GM21515 (cell line): Measurements from ENCODE around the gene VSX1.

ENCODE experiments used
- ATAC-seq: cut with Tn5 transposase; IDR thresholded peaks from one replicate; pipeline ENCODE4 v1.9.1; 2021; ENCODE audit not compliant: unreplicated experiment

The VSX1 gene

DNA sequence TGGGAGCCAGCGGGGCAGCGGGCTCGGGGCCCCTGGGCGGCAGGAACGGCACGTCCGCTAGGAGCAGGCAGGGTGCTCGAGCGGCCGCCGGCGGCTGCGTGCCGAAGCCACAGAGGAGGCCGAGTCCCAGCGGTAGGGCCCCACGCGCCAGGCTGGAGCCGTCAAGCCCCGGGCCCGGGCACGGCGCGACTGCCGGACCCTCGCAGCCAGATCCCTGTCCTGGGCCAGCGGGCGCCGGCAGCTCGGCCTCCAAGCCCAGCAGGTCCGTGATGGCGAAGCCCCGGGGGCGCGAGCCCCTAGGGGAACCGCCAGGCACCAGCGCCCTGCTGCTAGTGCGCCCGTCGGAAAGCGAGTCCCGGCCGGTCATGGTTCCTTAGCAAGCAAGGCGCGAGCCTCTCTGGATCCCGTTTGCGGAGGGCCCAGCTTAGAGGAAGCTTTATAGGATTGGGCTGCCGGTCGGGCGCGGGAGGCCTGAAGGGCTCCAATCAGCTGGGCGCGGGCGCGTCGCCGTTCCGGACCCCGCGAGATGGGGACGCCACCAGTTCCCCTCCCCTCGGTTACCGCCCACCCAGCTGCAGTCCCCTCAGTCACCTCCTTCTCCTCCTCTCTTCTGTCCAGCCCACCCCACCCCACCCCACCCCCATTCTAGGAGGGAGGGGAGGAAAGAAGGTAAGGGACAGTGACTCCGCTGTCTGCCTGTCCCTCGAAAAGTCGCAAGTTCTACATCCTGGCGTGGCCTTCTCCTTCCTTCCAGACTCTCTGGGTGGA, at the start of gene VSX1:
TSS of gene VSX1 (minus strand) at position 412 of the 768 bp plus-strand sequence. CDS start at position 367, 45 bp downstream.
- no peak for ATAC-seq

DNA sequence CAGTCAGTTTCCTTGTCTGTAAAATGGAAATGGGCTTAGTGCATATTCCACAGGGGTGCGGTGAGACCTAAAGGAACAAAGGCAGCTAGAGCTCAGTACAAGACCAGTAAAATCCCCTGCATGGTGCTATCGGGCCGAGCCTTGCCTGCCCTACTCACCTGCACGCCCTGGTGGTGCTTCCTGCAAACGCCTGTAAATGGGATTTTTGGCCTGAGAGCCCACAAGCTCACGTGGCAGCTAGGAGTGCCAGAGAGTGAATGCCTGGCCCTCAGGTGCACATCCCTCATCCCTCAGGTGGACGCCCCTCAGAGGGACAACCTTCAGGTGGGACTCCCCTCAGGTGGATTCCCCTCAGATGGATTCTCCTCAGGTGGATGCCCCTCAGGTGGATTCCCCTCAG, 48.0 kb upstream of the VSX1 start:
- no peak for ATAC-seq

DNA sequence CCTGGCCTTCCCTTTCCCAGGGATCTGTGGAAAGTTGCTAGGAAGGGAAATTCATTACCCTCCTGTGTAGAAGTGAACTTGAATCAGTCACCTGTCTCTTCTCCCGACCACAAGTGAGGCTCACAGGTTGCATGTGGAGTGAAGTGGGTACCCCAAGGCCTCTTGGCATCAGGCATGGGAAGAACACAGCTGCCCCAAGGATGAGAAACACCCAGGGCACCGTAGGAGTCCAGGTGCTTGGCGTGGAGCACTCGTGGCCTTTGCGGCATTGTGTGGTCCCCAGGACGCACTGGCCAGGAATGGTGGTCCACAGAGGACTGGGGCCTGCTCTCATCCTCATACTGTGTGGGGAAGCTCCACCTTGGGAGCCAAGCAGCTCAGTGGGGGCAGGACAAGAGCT, 47.5 kb upstream of the VSX1 start:
- no peak for ATAC-seq

DNA sequence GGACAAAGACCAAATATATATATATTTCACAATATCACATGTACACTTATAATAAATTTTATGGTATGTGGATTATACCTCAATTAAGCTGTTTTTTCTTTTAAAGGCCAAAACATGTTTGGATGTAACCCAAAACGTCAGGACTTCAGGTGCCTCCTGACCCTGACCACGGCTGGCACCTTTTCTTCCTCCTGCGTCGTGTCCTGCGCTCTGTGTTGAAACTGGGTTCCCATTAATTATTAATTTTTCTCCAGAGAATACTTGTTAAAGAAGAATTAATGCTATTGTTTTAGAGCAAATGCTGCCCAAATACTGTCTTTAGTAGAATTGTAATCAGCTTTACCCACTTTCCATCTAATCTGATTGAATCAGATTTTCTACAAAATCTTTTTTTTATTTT, 46.7 kb upstream of the VSX1 start:
- no peak for ATAC-seq

GRCh38 chr20:25127761-25128537, 46.0 kb upstream of the VSX1 start:
- no peak for ATAC-seq

GRCh38 chr20:25126204-25127029, 44.5 kb upstream of the VSX1 start:
- ATAC-seq, result no peak

GRCh38 chr20:25125636-25126035, 43.7 kb upstream of the VSX1 start:
- ATAC-seq, result no peak

GRCh38 chr20:25120920-25121319, 39.0 kb upstream of the VSX1 start:
- ATAC-seq, result no peak

- no peak for ATAC-seq
These were observed 38.5 kb upstream of the VSX1 start for GRCh38 chr20:25120457-25120856.

GRCh38 chr20:25118529-25118928, 36.6 kb upstream of the VSX1 start:
- no peak for ATAC-seq

GRCh38 chr20:25117990-25118389, 36.0 kb upstream of the VSX1 start:
- ATAC-seq, result no peak

- ATAC-seq, result no peak
These were observed 35.0 kb upstream of the VSX1 start for GRCh38 chr20:25116739-25117458.

DNA sequence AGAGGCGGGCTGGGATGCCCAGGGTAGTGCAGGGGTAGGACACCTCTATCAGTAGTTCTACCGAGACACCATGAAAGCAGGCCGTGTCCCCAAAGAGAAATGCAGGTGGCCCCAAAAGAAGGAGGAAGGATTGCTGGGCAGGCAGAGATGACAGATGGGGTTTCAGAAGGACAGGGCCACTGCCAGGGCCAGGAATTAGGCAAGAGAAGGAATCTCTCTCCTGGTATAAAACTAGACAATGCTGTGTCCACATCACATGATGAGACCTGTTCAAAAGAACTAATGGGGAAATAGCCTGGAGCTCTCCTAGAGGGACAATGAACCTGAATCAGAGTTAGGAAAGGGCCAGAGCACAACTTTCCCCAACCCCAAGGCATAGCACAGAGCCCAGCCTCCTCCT, 21.6 kb upstream of the VSX1 start:
- ATAC-seq, result no peak

DNA sequence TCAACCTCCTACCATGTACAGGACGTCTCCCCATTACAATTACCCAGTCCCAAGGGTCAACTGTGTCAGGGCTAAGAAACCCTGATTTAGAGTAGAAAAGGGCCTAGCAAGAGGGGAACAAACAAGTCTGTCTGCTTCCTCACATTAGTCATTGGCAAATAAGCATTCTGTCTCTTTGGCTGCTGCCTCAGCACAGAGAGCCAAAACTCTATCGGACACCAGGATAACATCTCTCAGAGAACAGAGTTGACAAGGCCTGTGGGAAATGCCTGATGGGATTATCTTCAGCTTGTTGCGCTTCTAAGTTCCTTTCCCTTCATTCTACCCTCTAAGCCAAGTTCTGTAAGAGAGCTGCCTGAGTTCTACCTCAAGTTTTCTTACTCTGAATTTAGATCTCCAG, 19.0 kb upstream of the VSX1 start:
- no peak for ATAC-seq

DNA sequence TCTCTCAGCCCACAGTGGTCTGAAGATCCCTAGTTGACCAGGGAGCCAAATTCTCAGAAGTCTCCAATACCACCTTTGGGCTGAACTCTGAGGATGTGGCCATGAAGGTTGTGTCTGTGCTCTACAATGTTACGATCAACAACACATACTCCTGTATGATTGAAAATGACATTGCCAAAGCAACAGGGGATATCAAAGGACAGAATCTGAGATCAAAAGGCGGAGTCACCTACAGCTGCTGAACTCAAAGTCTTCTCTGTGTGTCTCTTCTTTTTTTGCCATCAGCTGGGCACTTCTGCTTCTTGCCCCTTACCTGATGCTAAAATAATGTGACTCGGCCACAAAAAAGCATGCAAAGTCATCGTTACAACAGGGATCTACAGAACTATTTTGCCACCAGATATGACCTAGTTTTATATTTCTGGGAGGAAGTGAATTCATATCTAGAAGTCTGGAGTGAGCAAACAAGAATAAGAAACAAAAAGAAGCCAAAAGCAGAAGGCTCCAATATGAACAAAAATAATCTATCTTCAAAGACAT, 17.7 kb upstream of the VSX1 start:
- ATAC-seq, result no peak

- ATAC-seq, result no peak
These were observed 15.6 kb upstream of the VSX1 start for GRCh38 chr20:25097498-25097897.

DNA sequence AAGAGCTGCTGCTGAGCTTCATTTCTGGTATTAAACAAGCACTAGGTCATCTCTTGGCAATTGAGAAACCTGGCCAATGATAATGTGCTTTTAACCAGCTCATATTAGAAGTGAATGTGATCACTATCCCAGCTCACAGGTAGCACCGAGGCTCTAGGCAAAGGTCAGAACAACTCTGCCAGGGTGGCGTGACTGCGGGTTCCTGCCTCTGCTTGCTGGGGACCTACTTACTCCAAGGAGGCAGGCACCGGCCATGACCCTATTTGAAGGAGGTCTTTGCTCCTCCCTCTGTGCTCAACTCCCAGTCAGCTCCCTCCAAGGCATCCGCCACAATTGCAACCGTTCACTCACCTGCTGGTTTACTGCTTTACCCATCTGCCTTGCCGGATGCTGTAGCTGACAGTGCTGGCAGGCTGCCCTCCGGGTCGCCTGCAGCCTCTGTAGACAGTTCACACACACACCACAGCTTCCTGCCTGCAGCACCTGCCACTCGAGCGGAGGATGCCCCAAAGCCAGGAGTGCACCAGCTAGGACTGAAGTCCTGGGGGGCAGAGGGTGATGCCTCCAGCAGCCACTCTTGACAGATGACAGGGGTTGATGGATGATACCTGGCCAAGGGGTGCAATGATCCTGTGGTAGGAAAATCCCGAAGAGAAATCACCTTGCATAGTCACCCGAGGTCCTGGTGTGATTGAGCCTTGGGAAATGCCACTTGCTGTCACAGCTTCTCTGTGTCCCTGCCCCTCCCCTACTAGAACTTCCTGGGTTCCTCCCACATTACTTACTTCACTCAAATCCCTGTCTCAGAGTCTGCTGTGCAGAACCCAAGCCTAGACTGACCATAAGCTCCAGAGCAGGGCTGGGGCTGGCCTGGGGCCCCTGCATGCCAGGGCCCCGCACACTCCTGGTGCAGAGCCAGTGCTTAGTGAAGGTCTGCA, 8.8 kb upstream of the VSX1 start:
- ATAC-seq, result no peak

DNA sequence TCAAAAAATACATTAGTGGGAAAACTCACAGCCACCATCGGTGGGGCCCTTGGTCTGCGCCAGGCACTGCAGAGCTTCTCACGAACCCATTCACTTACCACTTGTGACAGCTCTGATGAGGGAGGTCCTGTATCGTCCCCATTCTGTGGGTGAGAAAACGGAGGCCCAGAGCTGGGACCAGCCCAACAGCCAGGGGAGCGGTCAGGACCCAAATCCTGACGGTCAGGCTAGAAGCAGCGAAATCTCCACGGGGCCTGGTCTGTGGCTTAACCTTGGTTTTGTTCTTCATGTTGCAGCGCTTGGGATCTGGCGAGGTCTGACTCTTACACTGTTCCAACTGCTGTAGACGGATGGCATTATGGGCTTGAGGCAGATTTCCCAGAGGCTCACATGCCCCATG, 7.7 kb upstream of the VSX1 start:
- no peak for ATAC-seq

DNA sequence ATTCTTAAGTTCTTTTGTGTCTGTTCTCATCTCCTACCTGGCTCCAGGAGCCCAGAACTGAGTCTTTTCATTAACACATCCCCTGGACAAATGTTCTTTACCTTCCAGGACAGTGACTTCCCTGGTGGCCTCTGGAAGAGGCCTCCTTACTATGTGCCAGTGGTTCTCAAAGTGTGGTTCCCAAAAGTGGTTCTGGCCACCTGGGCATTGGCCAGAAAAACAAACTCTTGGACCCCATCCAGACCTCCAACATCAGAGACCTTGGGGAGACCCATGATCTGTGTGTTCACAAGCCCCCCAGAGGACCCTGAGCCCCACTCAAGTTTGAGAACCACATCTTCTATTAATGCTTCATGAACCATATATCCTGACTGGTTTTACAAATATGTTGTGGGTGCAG, 7.2 kb upstream of the VSX1 start:
- no peak for ATAC-seq

- ATAC-seq, result no peak
These were observed 6.3 kb upstream of the VSX1 start for GRCh38 chr20:25088267-25088666.
